Fibroblast of lung (primary cell): Measurements from ENCODE around the gene HES3.

Source experiments
- EZH2 ChIP-seq: IDR thresholded peaks from 2 replicates; pipeline ENCODE4 v1.5.1; 2012; ENCODE audit warnings: low read length, control low read depth, mild to moderate bottlenecking; ENCODE audit errors: missing control alignments
- TF ChIP-seq, protein P1 (sequence below), 2 donors: IDR thresholded peaks in 1 of 2; conservative IDR thresholded peaks in 1 of 2; 1 replicate in 1 of 2; 2 replicates in 1 of 2; pipeline ENCODE4 v1.5.1; 2011 to 2012; ENCODE audit warnings: low read length in 2 of 2, control low read depth in 1 of 2, inconsistent platforms in 1 of 2, low read depth in 1 of 2, mild to moderate bottlenecking in 1 of 2

DNA sequence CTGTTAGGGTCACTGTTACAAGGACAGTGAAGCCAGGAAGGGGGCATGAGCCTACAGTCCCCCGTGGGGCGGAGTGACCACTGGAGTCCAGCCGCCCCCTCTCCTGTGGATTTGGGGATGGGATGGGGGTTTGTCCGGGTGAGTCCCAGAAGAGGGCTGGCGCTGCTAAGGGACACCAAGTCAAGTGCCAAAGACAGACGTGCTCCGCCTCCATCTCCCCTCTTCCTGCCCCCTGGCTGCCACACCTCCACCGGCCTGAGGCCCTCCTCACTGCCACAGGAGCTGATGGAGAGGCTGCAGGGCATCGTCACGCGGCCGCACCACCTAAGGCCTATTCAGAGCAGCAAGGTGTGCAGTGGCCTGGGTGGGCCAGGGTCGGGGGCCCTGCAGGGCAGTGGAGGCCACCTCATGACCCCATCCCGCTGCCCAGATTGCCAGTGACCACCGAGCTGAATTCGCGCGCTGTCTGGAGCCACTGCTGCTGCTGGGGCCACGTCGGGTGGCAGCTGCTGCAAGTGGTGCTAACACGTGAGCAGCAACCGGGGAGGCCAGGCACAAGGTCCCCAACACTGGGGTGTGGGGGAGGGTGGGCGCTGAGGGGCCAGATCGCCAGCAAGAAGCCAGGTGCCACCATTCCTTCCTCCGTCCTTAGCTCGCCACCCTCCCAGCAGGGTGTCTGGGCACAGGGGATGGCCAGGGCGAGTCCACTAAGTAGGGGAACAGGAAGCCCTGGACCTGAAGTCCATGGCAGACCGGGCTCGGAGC lies 33.2 kb upstream of the HES3 start:
- no peak for TF ChIP-seq EZH2
- TF ChIP-seq, protein P1, sequence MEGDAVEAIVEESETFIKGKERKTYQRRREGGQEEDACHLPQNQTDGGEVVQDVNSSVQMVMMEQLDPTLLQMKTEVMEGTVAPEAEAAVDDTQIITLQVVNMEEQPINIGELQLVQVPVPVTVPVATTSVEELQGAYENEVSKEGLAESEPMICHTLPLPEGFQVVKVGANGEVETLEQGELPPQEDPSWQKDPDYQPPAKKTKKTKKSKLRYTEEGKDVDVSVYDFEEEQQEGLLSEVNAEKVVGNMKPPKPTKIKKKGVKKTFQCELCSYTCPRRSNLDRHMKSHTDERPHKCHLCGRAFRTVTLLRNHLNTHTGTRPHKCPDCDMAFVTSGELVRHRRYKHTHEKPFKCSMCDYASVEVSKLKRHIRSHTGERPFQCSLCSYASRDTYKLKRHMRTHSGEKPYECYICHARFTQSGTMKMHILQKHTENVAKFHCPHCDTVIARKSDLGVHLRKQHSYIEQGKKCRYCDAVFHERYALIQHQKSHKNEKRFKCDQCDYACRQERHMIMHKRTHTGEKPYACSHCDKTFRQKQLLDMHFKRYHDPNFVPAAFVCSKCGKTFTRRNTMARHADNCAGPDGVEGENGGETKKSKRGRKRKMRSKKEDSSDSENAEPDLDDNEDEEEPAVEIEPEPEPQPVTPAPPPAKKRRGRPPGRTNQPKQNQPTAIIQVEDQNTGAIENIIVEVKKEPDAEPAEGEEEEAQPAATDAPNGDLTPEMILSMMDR (conservative IDR thresholded peaks at IDR 0.05 in 1 of 2, IDR thresholded peaks at IDR 0.05 in 1 of 2; ENCODE audit: low read depth in 1 of 2, low read length in 2 of 2): no peak
